ENCODE results near the gene UNC5A. TPM values are rescaled to one million over a fixed set of nuclear protein-coding genes. Genes with fewer than 3 reads are reported as not detected.

UNC5A gene
- total and polyA plus RNA-seq, 2 of the 8 experiments (the other 6 are each of a cell fraction or from before 2014, with no cell fraction given), result 4.0 to 7.6 TPM

GRCh38 chr5:176887252-176887849 is 77.0 kb downstream of the UNC5A start (continued):
- TF ChIP-seq CHD7 (IDR thresholded peaks at IDR 0.05; ENCODE audit: insufficient replicate concordance, low read length) (no peak), SP2 (IDR thresholded peaks at IDR 0.05; ENCODE audit: low read length) (no peak), POLR2A (IDR thresholded peaks at IDR 0.05; ENCODE audit: control extremely low read depth in 1 of 2, low read depth in 2 of 2, low read length in 2 of 2) (no peak), TAF7 (optimal IDR thresholded peaks at IDR 0.05; ENCODE audit: borderline replicate concordance, low read depth, low read length) (no peak), YY1 (IDR thresholded peaks at IDR 0.05; ENCODE audit: low read depth, low read length) (no peak), TAF1 (IDR thresholded peaks at IDR 0.05; ENCODE audit: low read depth, low read length) (no peak), TBP (IDR thresholded peaks at IDR 0.05; ENCODE audit: low read depth, low read length) (no peak), PHF8 (conservative IDR thresholded peaks at IDR 0.05; ENCODE audit: low read depth, low read length) (no peak), EZH2 (IDR thresholded peaks at IDR 0.05; ENCODE audit: low read depth, low read length, severe bottlenecking) (no peak)

All from H1 (cell line).